ENCODE data around the gene PLCB1.

DNA sequence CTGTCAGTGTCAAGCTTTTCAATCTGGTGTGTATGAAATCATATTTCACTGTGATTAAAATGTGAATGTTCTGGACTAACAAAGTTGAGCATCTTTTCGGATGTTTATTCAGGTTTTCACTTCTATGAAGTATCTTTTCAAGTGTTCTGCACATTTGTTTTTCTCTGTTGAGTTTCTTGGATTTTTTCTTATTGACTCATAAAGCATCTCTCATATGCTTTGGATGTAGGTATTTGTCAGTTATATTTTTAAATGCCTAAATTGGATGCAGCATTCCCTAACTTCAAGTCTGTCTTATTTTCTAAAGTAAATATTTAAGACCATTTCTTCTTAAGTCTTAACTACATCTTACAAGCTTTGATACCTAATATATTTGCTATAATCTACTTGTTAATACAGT is 398.0 kb downstream of the PLCB1 start:
- TF ChIP-seq, protein P1, sequence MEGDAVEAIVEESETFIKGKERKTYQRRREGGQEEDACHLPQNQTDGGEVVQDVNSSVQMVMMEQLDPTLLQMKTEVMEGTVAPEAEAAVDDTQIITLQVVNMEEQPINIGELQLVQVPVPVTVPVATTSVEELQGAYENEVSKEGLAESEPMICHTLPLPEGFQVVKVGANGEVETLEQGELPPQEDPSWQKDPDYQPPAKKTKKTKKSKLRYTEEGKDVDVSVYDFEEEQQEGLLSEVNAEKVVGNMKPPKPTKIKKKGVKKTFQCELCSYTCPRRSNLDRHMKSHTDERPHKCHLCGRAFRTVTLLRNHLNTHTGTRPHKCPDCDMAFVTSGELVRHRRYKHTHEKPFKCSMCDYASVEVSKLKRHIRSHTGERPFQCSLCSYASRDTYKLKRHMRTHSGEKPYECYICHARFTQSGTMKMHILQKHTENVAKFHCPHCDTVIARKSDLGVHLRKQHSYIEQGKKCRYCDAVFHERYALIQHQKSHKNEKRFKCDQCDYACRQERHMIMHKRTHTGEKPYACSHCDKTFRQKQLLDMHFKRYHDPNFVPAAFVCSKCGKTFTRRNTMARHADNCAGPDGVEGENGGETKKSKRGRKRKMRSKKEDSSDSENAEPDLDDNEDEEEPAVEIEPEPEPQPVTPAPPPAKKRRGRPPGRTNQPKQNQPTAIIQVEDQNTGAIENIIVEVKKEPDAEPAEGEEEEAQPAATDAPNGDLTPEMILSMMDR (conservative IDR thresholded peaks at IDR 0.05): no peak
- no peak for TF ChIP-seq EZH2 (IDR thresholded peaks at IDR 0.05; ENCODE audit: low read depth)

All from PC-9 (cell line).